H4 (cell line): ENCODE data around the gene ARMH2. TPM values are rescaled to one million over a fixed set of nuclear protein-coding genes. Genes with fewer than 3 reads are reported as not detected.
"Not testable (repeated sequence)": the region's sequence is repeated elsewhere in the genome, so short reads cannot be mapped to it uniquely, and the experiment has no call there.

Experiments used
- DNase-seq: peaks from one replicate; pipeline ENCODE4 v3.0.0-alpha.2; 2015; ENCODE audit warnings: low spot score
- total RNA-seq: library from RNA; depleted of rRNA; stranded (reverse); fragments of >200 nt; shearing (Covaris generic); gene quantifications from 2 replicates; pipeline ENCODE4 v1.2.3, GENCODE V29; 2014; rRNA removed

The ARMH2 gene
- total RNA-seq, 1 experiment from 2014 or later = not detected

- DNase-seq = not testable (repeated sequence)
Observed at GRCh38 chr6:24764833-24765828, 33.6 kb downstream of the ARMH2 start.

- no peak for DNase-seq
Observed at GRCh38 chr6:24763578-24763977, 35.1 kb downstream of the ARMH2 start.

GRCh38 chr6:24761851-24762250 is 36.9 kb downstream of the ARMH2 start:
- DNase-seq = no peak

- no peak for DNase-seq
Observed at GRCh38 chr6:24761193-24761835, 37.4 kb downstream of the ARMH2 start.

GRCh38 chr6:24760210-24760609 is 38.5 kb downstream of the ARMH2 start:
- no peak for DNase-seq

- DNase-seq = no peak
Observed at GRCh38 chr6:24759718-24760117, 39.0 kb downstream of the ARMH2 start.

- no peak for DNase-seq
Observed at GRCh38 chr6:24757611-24758010, 41.1 kb downstream of the ARMH2 start.

GRCh38 chr6:24755279-24755678 is 43.4 kb downstream of the ARMH2 start:
- DNase-seq = no peak

GRCh38 chr6:24754378-24754777 is 44.3 kb downstream of the ARMH2 start:
- not testable (repeated sequence) for DNase-seq

GRCh38 chr6:24753545-24753944 is 45.2 kb downstream of the ARMH2 start:
- no peak for DNase-seq

- no peak for DNase-seq
Observed at GRCh38 chr6:24752917-24753492, 45.7 kb downstream of the ARMH2 start.

- DNase-seq = no peak
Observed at GRCh38 chr6:24752503-24752902, 46.2 kb downstream of the ARMH2 start.

- DNase-seq = not testable (repeated sequence)
Observed at GRCh38 chr6:24750878-24751277, 47.8 kb downstream of the ARMH2 start.

GRCh38 chr6:24749297-24749696 is 49.4 kb downstream of the ARMH2 start:
- no peak for DNase-seq

Other genes with a start within 250 kb of the ARMH2 start
- gene KIAA0319, start 152.7 kb downstream of the ARMH2 start, total RNA-seq = 2.0 TPM in 2 replicates
- 38.1 and 51.0 TPM in 2 replicates for gene TDP2, start 132.0 kb downstream of the ARMH2 start, total RNA-seq
- gene ACOT13, start 131.8 kb downstream of the ARMH2 start, total RNA-seq = 18.3 and 22.2 TPM in 2 replicates
- 115 and 120 TPM in 2 replicates for gene C6orf62, start 79.8 kb downstream of the ARMH2 start, total RNA-seq
- 67.2 and 75.9 TPM in 2 replicates for gene GMNN, start 24.0 kb downstream of the ARMH2 start, total RNA-seq
- not detected in 2 replicates for gene RIPOR2, start 137.0 kb upstream of the ARMH2 start, total RNA-seq